Endothelial cell of umbilical vein (primary cell): ENCODE results near the gene GNAZ. TPM values are rescaled to one million over a fixed set of nuclear protein-coding genes. Genes with fewer than 3 reads are reported as not detected.

Experiments used
- BruUV-seq: library from RNA; stranded (reverse); fragments of 400-500 nt; replicated peaks from 2 replicates; lab custom pipeline; 2021; lab: Mats Ljungman, UMichigan
- CTCF ChIA-PET: fragments of 300-600, 350-600 bp; sonication (Branson Sonifier 250); formaldehyde crosslinking; loops from one replicate; lab custom pipeline; 2021; ENCODE audit warnings: antibody characterized with exemption, inconsistent platforms; lab: Charles Lee
- POLR2A ChIA-PET: fragments of 300-600, 350-600 bp; sonication (Branson Sonifier 250); formaldehyde crosslinking; loops from one replicate; lab custom pipeline; 2021; ENCODE audit warnings: antibody characterized with exemption, inconsistent platforms; lab: Charles Lee
- DNase-seq: peaks from one replicate; pipeline ENCODE4 v3.0.0-alpha.2; 2011; ENCODE audit warnings: low read depth, low spot score
- FAIRE-seq: peaks from 2 replicates; lab custom pipeline; 2011; peaks lifted over from hg19 to GRCh38; lab: Jason Lieb, UNC
- H2AFZ ChIP-seq: 2 replicates; pipeline ENCODE4 v1.6.0; 2012; ENCODE audit warnings: low read depth, low read length, control low read depth, inconsistent platforms
- H3K27ac ChIP-seq: 2 replicates; pipeline ENCODE4 v1.5.1; 2011; ENCODE audit warnings: low read depth, mild to moderate bottlenecking, control low read depth, low read length, moderate library complexity; ENCODE audit not compliant: insufficient read depth
- H3K27me3 ChIP-seq, 2 experiments: 2 replicates each; pipeline versions ENCODE4 v1.6.0 to v1.6.1; 2011; ENCODE audit warnings: low read length in 2 of 2, mixed read lengths in 1 of 2; ENCODE audit not compliant: control insufficient read depth in 2 of 2, insufficient read depth in 2 of 2
- H3K36me3 ChIP-seq, 2 experiments: 2 replicates in 1 of 2; 3 replicates in 1 of 2; pipeline ENCODE4 v1.5.1; 2011; ENCODE audit warnings: low read length in 2 of 2, mild to moderate bottlenecking in 1 of 2, moderate library complexity in 1 of 2; ENCODE audit not compliant: control insufficient read depth in 2 of 2, insufficient read depth in 2 of 2; ENCODE audit errors: extremely low read depth in 1 of 2
- H3K4me1 ChIP-seq: 3 replicates; pipeline ENCODE4 v1.5.1; 2011; ENCODE audit warnings: mild to moderate bottlenecking, low read length; ENCODE audit not compliant: control insufficient read depth, insufficient read depth; ENCODE audit errors: extremely low read depth
- H3K4me2 ChIP-seq: 2 replicates; pipeline ENCODE4 v1.6.1; 2011; ENCODE audit warnings: low read length, control low read depth, mixed read lengths; ENCODE audit not compliant: insufficient read depth
- H3K4me3 ChIP-seq, 3 experiments: fragments of 200-600 bp in 1 of 3; sonication (generic), shearing (Covaris generic) in 1 of 3; replicated peaks in 1 of 3; 2 replicates each; pipeline ENCODE4 v1.5.1; 2011 to 2016; ENCODE audit warnings: control low read depth in 3 of 3, low read length in 3 of 3, mild to moderate bottlenecking in 2 of 3, inconsistent platforms in 1 of 3, low read depth in 1 of 3, moderate library complexity in 1 of 3; ENCODE audit not compliant: insufficient read depth in 1 of 3
- H3K79me2 ChIP-seq: 2 replicates; pipeline ENCODE4 v1.6.0; 2012; ENCODE audit warnings: low read length, inconsistent platforms; ENCODE audit not compliant: control insufficient read depth, insufficient read depth
- H3K9ac ChIP-seq: replicated peaks from 2 replicates; pipeline ENCODE3; 2011; ENCODE audit warnings: low read length, control low read depth; ENCODE audit not compliant: insufficient read depth; ENCODE audit errors: extremely low read depth
- H3K9me1 ChIP-seq: replicated peaks from 3 replicates; pipeline ENCODE4 v1.6.0; 2011; ENCODE audit warnings: mild to moderate bottlenecking, low read length; ENCODE audit not compliant: control insufficient read depth, insufficient read depth; ENCODE audit errors: extremely low read depth
- H3K9me3 ChIP-seq: replicated peaks from 2 replicates; pipeline ENCODE4 v1.5.1; 2012; ENCODE audit warnings: low read length, inconsistent platforms; ENCODE audit not compliant: control insufficient read depth, insufficient read depth
- H4K20me1 ChIP-seq: replicated peaks from 2 replicates; pipeline ENCODE3; 2011; ENCODE audit warnings: mild to moderate bottlenecking, low read length; ENCODE audit not compliant: control insufficient read depth, insufficient read depth; ENCODE audit errors: extremely low read depth
- EZH2 ChIP-seq: IDR thresholded peaks from 2 replicates; pipeline ENCODE4 v1.6.1; 2012; ENCODE audit warnings: borderline replicate concordance, low read depth, mild to moderate bottlenecking, moderate library complexity, low read length, inconsistent platforms; ENCODE audit not compliant: severe bottlenecking
- FOS ChIP-seq: IDR thresholded peaks from 2 replicates; pipeline ENCODE4 v1.6.1; 2011; ENCODE audit warnings: mild to moderate bottlenecking, low read length, moderate library complexity, borderline replicate concordance; ENCODE audit not compliant: insufficient read depth
- GATA2 ChIP-seq: IDR thresholded peaks from 2 replicates; pipeline ENCODE4 v1.7.0; 2011; ENCODE audit warnings: low read depth, mild to moderate bottlenecking, moderate library complexity, mixed read lengths, low read length; ENCODE audit not compliant: insufficient read length, insufficient read depth
- JUN ChIP-seq: IDR thresholded peaks from 2 replicates; pipeline ENCODE4 v1.6.1; 2011; ENCODE audit warnings: borderline replicate concordance, low read depth; ENCODE audit not compliant: insufficient read length, insufficient read depth
- MAX ChIP-seq: IDR thresholded peaks from 2 replicates; pipeline ENCODE4 v1.6.1; 2011; ENCODE audit not compliant: insufficient read depth, insufficient read length
- MYC ChIP-seq: IDR thresholded peaks from one replicate; pipeline ENCODE4 v1.6.1; 2011; ENCODE audit warnings: mild to moderate bottlenecking, low read depth, low read length
- POLR2A ChIP-seq: IDR thresholded peaks from 2 replicates; pipeline ENCODE4 v1.6.1; 2012; ENCODE audit warnings: low read depth, mild to moderate bottlenecking, control low read depth, low read length
- POLR2AphosphoS5 ChIP-seq: IDR thresholded peaks from 2 replicates; pipeline ENCODE4 v1.6.1; 2012; ENCODE audit warnings: low read depth, mild to moderate bottlenecking, control low read depth, low read length, moderate library complexity; ENCODE audit not compliant: insufficient read depth
- dilution Hi-C: fragments of 300-500 bp; cut with MboI; formaldehyde crosslinking; loops from one replicate; pipeline ENCODE4 v1.15.0; 2019; ENCODE audit warnings: low sequenced_read_pairs; ENCODE audit not compliant: extremely low pct_ligation_motif_present
- intact Hi-C: fragments of 100-400 bp; cut with micrococcal nuclease; formaldehyde crosslinking; loops from one replicate; pipeline ENCODE4 v1.10.0; 2022
- polyA plus RNA-seq, 4 experiments: library from polyadenylated mRNA; depleted of rRNA in 3 of 4; stranded (reverse) in 3 of 4; unstranded in 1 of 4; fragments of >200 nt; gene quantifications; 2 replicates each; pipeline versions ENCODE4 v1.2.1 to v1.2.3, GENCODE V29; 2011 to 2012; ENCODE audit warnings: missing spikeins in 1 of 4
- total RNA-seq: library from RNA; stranded (reverse); gene quantifications from 2 replicates; pipeline ENCODE4 v1.2.3, GENCODE V29; 2021
- TF ChIP-seq, protein P1 (sequence below), 2 donors: IDR thresholded peaks; 1 replicate in 1 of 2; 2 replicates in 1 of 2; pipeline ENCODE4 v1.5.1; 2011; ENCODE audit warnings: low read length in 2 of 2, mild to moderate bottlenecking in 2 of 2, moderate library complexity in 2 of 2, control low read depth in 1 of 2, inconsistent platforms in 1 of 2, low read depth in 1 of 2; ENCODE audit not compliant: insufficient read depth in 1 of 2; ENCODE audit errors: extremely low read depth in 1 of 2

GNAZ gene
- total and polyA plus RNA-seq, 2 donors (not counting 3 experiments of a cell fraction or from before 2014, with no cell fraction given) = 0.44 to 0.86 TPM

GRCh38 chr22:23076896-23077572, 6.7 kb downstream of the GNAZ start:
- FAIRE-seq (no peak), DNase-seq (no peak)
- H3K4me3 ChIP-seq = no peak overlapping the region
- BruUV-seq = no TSS peak
- no peak overlapping the region for H3K9ac ChIP-seq
- ChIA-PET CTCF (no interaction called here), POLR2A (no interaction called here)
- H3K27ac ChIP-seq = no peak overlapping the region
- H3K4me1 ChIP-seq = no peaks in the 10 kb centered on the region
- H3K36me3 ChIP-seq = no peaks in the 10 kb centered on the region
- dilution Hi-C loops (no loop called here), intact Hi-C loops (no loop called here)
- H2AFZ ChIP-seq = no peak overlapping the region
- H3K79me2 ChIP-seq = no peaks in the 10 kb centered on the region
- no peaks in the 10 kb centered on the region for H3K9me3 ChIP-seq
- TF ChIP-seq JUN = no peak
- TF ChIP-seq EZH2 = no peak
- TF ChIP-seq MYC = no peak
- no peak for TF ChIP-seq MAX
- no peak for TF ChIP-seq FOS
- no peak for TF ChIP-seq POLR2A
- no peak for TF ChIP-seq GATA2
- TF ChIP-seq, protein P1, sequence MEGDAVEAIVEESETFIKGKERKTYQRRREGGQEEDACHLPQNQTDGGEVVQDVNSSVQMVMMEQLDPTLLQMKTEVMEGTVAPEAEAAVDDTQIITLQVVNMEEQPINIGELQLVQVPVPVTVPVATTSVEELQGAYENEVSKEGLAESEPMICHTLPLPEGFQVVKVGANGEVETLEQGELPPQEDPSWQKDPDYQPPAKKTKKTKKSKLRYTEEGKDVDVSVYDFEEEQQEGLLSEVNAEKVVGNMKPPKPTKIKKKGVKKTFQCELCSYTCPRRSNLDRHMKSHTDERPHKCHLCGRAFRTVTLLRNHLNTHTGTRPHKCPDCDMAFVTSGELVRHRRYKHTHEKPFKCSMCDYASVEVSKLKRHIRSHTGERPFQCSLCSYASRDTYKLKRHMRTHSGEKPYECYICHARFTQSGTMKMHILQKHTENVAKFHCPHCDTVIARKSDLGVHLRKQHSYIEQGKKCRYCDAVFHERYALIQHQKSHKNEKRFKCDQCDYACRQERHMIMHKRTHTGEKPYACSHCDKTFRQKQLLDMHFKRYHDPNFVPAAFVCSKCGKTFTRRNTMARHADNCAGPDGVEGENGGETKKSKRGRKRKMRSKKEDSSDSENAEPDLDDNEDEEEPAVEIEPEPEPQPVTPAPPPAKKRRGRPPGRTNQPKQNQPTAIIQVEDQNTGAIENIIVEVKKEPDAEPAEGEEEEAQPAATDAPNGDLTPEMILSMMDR (IDR thresholded peaks at IDR 0.05; ENCODE audit: extremely low read depth in 1 of 2, insufficient read depth in 1 of 2, low read depth in 1 of 2, low read length in 2 of 2) = no peak
- no peak for TF ChIP-seq POLR2AphosphoS5
- H4K20me1 ChIP-seq = no peaks in the 10 kb centered on the region
- no peak overlapping the region for H3K4me2 ChIP-seq
- H3K27me3 ChIP-seq = no peaks in the 10 kb centered on the region
- H3K9me1 ChIP-seq = no peaks in the 10 kb centered on the region
